Cardiac ventricle fibroblast (primary cell): ENCODE data around the gene GOLGA8T. TPM values are rescaled to one million over a fixed set of nuclear protein-coding genes. Genes with fewer than 3 reads are reported as not detected.

Experiments used
- total RNA-seq: library from RNA; depleted of rRNA; stranded (reverse); fragments of >200 nt; gene quantifications from 2 replicates; pipeline ENCODE4 v1.2.3, GENCODE V29; 2015

GOLGA8T gene
- not detected in 2 replicates for total RNA-seq

DNA sequence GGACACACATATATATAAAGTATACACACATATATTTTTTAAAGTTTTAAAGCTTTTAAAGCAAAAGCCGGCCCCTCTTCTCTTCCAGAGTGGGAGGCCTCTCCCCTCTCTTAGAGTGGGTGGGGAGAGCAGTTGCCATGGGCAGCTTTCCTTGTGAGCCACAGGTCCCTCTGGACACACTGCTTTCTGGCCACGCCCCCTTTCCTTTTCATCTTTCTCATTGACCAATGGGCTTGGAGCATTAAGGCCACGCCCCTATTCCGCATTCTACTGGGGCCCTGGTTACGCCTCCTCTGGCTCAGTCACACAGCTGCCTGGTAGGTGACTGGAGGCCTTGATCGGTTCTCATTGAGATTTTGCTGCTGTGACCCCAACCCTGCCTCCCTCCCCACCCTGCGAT is at the start of gene GOLGA8T:
Gene GOLGA8T (plus strand): TSS at position 301 of the 400 bp plus-strand sequence. CDS start 98 bp downstream, at position 399.

Other genes with a start within 250 kb of the GOLGA8T start
- not detected in 2 replicates for gene GOLGA8J, start 52.1 kb upstream of the GOLGA8T start, total RNA-seq